GM19397 (cell line): ENCODE data around the gene POU3F1.

ENCODE experiments used
- ATAC-seq: cut with Tn5 transposase; IDR thresholded peaks from one replicate; pipeline ENCODE4 v1.9.1; 2021; ENCODE audit warnings: mild to moderate bottlenecking, moderate library complexity; ENCODE audit not compliant: unreplicated experiment

POU3F1 gene

DNA sequence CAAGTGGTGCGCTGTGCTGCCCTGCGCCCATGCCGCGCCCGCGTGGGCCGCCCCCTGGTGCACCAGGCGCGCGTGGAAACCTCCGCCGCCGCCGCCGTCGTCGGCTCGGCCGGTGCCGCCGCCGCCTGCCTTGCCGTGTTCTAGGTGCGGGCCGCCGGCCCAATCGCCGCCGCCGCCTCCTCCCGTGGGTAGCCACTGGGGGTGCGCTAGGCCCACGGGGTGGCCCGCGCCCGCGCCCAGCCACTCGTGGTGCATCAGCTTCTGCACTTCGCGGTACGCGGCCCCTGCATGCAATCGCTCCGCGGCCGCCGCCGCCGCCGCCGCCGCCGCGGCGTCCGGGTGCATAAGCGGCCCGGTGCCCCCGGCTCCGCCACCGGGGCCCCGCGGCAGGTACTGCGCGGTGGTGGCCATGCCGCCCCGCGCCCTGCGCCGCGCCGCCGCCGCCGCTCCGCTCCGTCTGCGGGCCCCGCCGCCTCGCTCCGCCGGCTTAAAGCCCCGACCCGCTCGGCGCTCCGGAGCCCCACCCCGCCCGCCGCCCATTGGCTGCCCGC, at the start of gene POU3F1:
Gene POU3F1, minus strand, starts transcription at position 461 of the 551 bp plus-strand sequence. Its CDS starts 50 bp downstream, at position 411.
- ATAC-seq: no peak

DNA sequence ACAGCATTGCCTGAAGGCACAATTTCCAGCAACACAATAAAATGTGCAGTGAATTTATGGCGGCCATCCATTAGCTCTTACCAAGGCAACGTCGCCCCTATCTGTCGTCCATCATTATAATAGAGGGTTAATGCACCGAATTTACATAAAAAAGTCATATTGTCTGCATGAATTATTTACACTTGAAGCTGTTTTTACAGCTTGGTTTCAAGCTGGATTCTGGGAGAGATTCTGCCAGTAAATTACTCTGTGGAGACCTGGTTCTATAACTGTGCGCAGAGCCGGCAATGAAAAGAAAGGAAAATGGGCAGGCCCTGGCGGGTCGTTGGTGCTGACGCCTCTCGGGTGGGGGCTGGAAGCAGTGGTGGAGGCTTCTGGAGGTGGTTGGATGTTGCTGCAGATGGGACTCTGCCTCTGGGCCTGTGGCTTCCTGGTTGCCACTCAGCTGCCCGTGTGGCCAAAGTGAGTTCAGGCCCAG, 48.9 kb upstream of the POU3F1 start:
- no peak for ATAC-seq

DNA sequence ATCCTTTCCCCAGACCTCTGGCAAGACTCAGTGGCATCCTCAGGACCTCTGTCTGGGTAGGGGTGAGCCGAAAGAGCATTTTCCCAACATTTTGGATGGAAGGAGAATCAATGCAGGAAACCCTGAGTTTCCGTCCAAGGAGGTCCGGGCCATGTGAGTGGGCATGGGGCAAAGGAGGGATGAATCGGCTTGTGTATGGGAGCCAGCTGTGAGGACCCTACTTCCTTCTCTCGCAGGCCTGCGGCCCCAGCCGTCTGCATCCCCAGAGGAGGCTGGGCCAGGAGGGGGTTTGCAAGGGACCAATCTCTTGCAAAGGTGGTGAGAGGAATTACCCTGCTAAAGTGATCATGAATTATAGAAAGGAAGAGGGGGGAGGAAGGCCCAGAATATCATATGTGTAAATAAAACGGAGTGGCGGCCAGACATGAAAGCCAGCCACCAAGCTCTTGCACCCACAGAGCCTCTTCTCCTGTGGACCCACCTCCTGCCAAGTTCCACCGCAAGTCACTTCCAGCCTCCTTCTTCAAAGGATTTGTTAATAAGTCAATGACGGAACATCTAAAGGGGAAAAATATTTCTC, 48.2 kb upstream of the POU3F1 start:
- no peak for ATAC-seq

DNA sequence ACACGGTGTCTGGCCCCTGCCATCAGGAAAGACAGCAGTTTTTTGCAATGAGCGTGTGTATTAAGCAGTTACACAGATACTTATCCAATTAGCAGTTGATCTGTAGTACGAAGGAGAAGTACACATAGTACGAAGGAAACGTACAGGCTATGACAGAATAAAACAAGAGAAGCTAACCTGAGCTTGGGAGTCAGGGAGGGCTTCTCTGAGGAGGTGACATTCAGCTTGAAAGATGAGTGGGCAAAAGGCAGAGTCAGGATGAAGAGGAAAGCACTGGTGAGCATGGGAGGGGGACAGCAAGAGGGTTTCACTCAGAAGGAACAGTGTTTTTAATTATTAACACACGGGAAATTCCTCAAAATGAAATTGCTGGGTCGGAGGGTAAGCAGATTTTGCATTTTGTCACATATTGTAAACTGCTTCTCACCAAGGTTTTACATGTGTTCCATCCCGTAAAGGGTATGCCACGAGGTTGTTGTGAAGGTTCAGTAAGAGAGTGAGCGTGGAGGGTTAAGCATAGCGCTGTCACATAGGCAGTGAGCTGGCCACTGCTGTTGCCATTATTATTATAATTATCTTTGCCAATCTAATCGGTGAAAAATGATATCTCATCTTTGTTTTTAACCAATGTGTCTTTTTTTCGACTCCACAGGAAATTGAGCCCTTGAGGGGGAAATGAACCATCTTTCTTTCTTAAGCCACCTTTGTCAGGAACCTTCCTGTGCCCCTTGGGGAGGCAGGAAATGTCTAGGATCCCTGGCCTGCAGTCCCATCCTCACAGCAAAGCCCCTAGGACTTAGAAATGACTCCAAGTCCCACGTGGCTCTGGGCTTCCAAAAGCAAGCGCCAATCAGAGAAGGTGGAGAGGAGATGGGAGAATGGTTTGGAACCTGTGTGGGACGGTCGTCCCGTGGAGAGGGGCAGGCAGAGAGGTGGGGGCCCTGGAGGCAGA, 47.3 kb upstream of the POU3F1 start:
- no peak for ATAC-seq

DNA sequence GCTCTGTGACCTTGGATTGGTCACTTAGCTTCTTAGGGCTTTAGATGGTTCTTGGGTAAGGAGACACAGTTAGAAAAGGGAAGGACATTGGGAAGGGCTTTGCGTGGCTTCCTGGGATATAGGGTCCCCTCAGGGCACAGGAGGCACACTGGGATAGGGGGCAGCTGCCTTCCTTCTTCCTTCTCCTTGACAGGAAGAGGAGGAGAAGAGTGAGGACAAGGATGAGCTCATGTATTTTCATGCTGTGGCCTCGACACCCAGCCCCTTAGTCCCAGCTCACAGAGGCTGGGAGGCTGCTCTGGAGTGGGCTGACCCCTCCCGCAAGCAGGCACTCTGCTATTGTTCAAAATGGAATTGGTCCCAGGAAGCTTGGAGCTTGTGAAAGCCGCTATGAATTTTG, 45.7 kb upstream of the POU3F1 start:
- ATAC-seq: no peak

DNA sequence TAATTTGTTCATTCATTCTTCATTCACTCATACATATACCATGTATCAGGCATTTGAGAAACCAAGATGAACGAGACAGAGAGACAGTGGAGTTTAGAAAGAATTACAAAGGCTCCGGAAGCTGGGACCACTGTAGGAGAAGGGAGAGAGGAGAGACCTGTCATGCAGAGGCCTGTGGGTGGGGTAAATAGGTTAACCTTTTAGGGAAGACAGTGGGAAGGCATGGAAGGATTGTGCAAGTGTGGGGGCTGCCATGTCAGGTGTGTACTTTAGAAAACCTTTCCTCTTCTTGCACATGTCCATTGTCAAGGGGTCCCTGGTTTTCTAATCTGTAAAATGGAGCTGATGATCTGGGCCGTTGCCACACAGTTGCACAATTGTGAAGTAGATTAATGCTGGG, 44.2 kb upstream of the POU3F1 start:
- ATAC-seq: no peak

DNA sequence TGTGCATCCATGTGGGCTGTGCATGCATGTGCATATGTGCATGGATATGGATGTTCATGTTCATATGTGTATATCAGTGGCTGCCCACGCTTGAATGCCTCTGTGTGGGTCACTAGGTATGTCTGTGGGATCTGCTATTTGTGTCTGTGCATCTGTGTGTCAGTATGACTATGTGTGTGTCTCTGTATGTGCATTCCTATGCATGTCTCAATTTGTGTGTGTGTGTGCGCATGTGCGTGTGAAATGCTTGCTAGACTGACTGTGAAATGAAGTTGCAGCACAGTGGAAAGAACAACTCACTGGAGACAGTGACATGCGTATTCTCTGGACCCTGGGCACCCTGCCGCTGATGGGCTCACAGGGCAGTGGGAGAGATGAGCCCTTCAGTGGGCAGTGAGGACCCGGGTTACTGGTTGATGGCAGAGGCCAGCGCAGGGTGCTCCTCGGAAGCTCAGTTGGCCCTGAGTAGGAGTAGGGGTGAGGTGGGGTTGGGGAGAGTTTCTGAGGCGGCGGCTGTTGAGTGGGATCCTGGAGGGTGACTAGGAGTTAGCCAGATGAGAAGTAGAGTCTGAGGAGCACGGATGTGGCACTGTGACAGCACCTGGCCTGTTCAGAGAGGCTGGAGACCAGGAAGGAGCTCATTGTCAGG, 43.2 kb upstream of the POU3F1 start:
- ATAC-seq: no peak

DNA sequence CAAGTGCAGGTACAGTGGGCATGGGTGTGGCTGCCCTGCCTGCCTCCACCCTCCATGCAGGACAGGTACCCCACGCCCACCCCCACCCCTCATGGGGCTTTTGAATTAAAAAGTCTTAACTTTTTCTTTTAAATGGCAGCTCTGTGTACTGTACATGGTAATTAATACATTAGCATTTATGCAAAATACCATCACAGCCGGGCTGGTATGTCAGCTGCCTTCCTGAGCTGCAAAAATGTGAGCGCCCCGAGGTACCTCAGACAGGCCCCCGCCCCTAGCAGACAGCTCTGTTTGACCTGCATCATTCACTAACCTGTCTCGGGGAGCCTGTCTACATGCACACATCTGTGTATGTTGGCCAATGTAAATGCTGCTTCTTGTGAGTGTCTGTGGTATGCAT, 42.2 kb upstream of the POU3F1 start:
- ATAC-seq: no peak

DNA sequence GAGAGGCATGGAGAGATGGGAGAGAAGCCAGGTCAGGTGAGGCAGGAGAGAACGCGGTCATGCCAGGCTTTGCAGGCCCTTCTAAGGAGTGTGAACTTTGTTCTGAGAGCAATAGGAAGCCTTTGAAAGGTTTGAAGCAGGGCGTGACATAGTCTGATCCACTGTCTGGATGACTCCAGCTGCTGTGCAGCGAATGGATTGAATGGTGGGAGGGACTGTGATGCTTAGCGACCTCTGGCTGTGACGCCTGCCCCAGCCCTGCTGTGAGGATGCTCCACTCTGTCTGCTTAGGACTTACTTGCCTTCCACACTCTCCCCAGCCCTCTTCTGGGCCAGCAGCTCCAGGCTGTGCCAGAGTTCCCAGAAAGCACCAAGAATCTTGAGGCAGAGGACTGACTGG, 41.8 kb upstream of the POU3F1 start:
- ATAC-seq: no peak

DNA sequence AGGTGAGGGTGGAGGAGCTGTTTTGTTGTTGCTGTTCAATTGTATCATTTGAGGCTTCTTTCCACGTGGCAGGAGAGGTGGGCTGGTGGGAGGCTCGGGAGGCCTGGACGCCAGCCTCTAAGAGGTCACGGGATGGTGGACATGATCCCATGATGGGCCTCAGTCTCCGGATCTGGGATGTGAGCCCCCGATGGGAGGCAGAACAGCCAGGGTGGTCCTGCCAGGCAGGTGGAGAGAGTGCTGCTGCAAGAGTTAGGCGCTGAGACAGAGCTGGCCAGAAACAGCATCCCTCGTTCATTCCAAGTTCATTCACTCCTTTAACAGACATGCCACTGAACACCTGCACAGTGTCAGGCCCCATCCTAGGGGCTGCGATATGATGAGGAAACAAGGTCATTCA, 41.1 kb upstream of the POU3F1 start:
- no peak for ATAC-seq

DNA sequence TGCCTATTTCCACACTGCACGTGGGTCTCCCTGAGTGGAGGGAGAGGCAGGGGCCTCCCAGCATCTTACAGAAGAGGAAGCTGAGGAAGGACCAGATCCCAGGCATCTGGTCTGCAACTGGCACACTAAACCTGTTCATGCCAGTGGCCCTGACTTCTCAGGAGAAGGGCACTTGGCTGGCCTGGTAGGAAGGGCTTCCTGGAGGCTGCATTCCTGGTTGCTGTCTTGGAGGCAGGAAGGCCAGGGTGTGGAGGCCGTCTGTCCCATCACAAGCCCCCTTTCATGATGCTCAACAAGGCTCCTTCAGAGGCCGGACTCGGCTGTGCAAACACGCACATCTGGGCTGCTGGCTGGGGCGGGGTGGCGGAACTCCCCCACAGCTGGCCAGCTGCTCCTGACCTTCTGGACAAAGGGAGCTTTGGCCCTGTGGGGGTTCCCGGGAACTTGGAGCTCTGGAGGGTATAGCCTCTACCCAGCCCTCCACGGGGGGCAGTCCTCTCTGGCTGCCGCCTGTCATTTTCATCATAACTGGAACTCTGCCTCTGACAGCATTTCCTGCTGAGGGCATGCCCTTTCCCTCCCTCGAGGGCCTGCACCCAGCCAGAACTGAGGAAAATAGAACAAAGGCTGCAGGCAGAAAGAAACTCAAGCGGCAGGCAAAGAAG, 39.2 kb upstream of the POU3F1 start:
- no peak for ATAC-seq

DNA sequence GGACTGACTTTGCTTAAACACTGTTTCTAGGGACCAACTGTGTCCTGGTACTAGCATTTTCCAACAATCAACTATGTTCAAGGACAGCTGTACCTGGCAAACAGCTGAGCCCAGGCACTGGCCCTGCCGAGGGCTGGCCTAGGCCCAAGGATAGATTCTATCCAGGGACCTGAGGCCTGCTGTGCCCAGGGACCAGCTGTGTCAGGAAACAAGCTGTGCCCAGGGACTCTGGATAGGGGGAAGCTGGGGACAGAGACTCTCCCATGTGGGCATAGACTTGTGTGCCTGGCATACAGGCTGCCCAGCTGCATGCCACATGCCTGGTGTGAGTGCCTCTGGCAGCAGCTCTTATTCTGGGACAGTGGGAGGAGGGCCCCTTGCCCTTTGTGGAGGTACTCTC, 38.1 kb upstream of the POU3F1 start:
- no peak for ATAC-seq

DNA sequence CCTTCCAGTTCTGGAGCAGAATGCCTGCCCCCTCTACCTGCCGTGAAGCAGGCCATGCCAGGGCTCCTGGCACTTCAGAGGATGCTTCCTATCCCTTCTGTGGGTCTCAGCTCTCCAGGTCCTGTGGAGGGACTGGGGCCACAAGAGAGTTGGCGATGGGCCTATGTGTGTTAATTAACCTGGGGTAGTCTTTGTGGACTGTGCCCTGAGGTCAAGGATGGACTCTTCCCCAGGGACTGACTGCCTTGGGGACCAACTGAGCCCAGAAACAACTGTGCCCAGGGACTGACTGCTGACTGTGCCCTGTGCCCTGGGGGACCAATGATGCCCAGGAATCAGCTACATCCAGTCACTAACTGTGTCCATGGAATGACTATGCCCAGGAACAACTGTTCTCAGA, 37.5 kb upstream of the POU3F1 start:
- ATAC-seq: no peak

DNA sequence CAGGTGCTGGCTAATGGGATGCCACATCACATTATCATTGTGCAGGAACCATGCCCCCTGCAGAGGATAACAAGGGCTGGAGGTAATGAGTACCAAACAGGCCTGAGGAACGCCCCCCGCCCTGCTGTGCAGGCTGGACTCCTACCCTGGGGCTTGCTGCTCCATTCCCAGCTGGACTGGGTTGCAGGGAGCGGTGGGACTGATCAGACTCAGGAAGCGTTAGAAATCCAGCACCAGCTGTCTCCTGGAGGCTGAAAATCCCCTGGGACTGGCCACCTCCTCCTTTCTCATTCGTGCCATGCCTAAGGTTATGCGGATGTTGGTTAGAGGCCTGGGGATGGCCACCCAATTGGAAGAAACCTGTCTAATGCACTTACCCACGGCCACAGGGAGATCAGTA, 36.9 kb upstream of the POU3F1 start:
- ATAC-seq: no peak

DNA sequence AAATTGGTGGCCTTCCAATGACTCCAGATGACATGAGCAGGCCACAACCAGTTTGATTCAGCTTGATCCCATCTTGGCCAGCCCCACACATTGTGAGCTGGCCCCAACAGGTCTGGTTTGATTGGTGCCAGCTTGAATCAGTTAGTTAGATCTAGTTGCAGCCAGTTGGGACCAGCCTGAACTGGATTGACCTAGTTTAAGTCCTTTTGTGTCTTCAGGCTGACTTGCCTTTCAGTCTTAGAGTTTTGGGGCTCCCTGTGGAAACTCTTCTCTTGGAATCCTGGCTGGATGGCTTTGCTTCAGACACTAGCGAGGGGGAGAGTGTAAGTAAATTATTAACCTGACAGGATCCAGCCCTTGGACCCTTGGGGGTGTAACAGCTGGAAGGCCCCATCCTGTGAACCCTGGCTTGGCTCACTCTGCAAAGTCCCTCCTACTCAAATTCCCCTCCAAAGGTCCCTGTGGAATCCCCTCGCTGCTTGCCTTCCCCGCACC, 36.2 kb upstream of the POU3F1 start:
- ATAC-seq: no peak

DNA sequence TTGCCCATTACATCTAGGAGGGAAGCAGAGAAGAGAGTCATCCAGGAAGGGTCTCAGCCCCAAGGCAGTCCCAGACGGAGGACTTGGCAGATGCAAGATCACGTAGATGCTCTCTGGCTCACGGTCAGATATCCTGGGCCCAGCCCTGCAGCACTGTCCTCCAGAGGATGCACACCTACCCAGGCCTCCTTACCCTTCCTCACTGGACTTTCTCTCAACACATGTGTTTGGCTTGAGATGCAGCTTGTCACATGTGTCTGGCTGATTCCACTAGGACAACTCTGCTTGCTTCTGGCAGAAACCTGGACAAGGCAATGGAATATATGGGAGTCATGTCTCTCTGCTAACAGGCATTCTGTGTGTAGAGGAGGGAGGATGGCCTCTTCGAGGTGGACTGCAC, 32.4 kb upstream of the POU3F1 start:
- no peak for ATAC-seq

DNA sequence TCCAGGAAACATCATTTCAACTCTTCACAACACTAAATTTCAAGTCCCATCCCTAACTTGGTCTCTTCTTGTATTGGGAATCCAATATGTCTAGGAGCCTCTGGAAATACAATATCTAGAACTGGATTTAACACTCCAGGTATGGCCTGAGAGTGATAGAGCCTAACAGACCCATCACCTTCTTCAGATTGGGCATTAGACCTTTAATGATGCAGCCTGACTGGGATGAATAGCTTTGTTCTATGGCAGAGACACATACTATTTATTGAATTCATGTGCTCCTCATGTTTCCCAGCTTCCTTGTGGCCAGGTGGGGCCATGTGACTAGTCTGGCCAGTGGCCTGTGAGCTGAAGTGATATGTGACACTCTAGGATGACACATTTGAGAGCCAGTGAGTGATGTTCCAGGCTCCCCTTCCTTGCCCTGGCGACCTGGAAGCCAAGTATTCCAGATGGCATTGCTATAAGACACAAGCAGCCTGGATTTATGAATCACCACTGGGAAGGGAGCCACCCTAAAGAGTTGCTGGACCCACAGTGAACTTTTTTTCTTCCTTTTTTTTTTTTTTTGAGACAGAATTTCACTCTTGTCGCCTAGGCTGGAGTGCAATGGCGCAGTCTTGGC, 31.0 kb upstream of the POU3F1 start:
- ATAC-seq: no peak

DNA sequence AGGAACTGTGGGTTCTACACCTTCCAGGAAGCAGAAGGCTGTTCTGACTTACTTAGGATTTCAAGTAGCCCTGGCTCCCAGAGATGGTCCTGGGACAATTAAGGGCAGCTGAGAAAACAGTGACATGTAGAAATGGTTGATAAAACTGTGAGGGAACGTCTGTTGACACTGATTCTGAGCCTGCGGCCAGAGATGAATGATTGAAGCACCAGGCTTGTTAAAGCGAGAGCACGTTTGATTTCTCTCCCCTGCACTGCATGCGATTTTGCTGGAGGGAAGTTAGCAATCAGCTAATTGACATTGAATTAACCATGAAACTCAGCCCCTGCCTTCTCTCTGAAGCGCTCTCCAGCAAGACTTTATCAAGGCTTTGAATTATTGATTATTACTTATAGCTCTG, 29.9 kb upstream of the POU3F1 start:
- ATAC-seq: no peak

DNA sequence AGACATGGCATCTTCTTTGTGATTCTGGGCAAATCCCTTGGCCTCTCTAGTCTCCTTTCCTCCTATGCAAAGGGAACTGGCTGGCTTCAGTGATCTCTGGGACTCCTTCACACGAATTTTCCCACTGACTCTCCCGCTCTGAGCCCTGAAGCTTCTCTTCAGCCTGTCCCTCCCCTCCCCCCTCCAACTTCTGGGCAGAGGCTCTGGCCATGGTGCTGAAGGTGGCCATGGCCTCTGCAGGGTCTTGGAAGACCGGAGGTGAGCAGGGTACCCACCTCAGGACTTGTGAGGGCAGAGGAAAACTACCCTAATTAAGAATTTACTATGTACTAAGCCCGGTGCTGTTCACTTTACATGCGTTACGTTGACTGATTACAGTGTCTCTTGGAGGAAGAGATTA, 29.4 kb upstream of the POU3F1 start:
- ATAC-seq: no peak

DNA sequence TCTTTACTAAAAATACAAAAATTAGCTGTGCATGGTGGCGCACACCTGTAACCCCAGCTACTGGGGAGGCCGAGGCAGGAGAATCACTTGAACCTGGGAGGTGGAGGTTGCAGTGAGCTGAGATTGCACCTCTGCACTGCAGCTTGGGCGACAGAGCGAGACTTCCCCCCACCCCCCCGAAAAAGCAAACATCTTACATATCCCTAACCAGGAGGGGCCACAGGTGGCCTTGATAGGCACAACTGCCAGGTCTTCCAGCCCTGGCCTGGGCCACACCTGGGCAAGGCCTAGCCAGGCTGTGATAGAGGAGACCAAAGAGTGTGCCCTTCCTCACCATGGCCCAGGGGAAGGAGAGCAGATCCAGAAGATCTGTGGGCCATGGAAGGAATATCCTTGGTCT, 28.6 kb upstream of the POU3F1 start:
- no peak for ATAC-seq
